ENCODE results near the gene CD109.

Gene CD109

GRCh38 chr6:73811706-73812105 lies 115.7 kb downstream of the CD109 start:
- no peak for DNase-seq (ENCODE audit: low read depth, low spot score)
- CTCF ChIA-PET, result no interaction called here
- POLR2A ChIA-PET, result no interaction called here
- TF ChIP-seq, protein P1, sequence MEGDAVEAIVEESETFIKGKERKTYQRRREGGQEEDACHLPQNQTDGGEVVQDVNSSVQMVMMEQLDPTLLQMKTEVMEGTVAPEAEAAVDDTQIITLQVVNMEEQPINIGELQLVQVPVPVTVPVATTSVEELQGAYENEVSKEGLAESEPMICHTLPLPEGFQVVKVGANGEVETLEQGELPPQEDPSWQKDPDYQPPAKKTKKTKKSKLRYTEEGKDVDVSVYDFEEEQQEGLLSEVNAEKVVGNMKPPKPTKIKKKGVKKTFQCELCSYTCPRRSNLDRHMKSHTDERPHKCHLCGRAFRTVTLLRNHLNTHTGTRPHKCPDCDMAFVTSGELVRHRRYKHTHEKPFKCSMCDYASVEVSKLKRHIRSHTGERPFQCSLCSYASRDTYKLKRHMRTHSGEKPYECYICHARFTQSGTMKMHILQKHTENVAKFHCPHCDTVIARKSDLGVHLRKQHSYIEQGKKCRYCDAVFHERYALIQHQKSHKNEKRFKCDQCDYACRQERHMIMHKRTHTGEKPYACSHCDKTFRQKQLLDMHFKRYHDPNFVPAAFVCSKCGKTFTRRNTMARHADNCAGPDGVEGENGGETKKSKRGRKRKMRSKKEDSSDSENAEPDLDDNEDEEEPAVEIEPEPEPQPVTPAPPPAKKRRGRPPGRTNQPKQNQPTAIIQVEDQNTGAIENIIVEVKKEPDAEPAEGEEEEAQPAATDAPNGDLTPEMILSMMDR (IDR thresholded peaks at IDR 0.05; ENCODE audit: insufficient read depth, low read length, missing control alignments), result no peak
- no peak overlapping the region for H3K4me3 ChIP-seq (ENCODE audit: low read depth, low read length)

- POLR2A ChIA-PET, result no interaction called here
- CTCF ChIA-PET, result interaction anchor here (1.3 kb wide), 1 partner anchor 11 kb away, joined by 3 read pairs; no protein-coding TSS in a partner anchor
- no peak overlapping the region for H3K4me3 ChIP-seq (ENCODE audit: low read depth, low read length)
- no peak for DNase-seq (ENCODE audit: low read depth, low spot score)
- TF ChIP-seq, protein P1 (IDR thresholded peaks at IDR 0.05; ENCODE audit: insufficient read depth, low read length, missing control alignments), result no peak
These were observed 121.2 kb downstream of the CD109 start for GRCh38 chr6:73817253-73817652.

- DNase-seq (ENCODE audit: low read depth, low spot score), result no peak
- CTCF ChIA-PET, result interaction anchor here (1.9 to 2.2 kb wide), 2 partner anchors 9 to 32 kb away, joined by 8 to 11 read pairs; no protein-coding TSS in a partner anchor
- TF ChIP-seq, protein P1 (IDR thresholded peaks at IDR 0.05; ENCODE audit: insufficient read depth, low read length, missing control alignments), result no peak
These were observed 127.2 kb downstream of the CD109 start for GRCh38 chr6:73823046-73823735.

GRCh38 chr6:73823832-73824231 lies 127.8 kb downstream of the CD109 start:
- DNase-seq (ENCODE audit: low read depth, low spot score), result no peak
- ChIA-PET CTCF (interaction anchor here (1.2 to 2.2 kb wide), 3 partner anchors 10 to 1386 kb away, joined by 4 to 11 read pairs (median 8); no protein-coding TSS in a partner anchor), POLR2A (no interaction called here)
- no peak overlapping the region for H3K4me3 ChIP-seq (ENCODE audit: low read depth, low read length)
- TF ChIP-seq, protein P1 (IDR thresholded peaks at IDR 0.05; ENCODE audit: insufficient read depth, low read length, missing control alignments), result no peak

More at GRCh38 chr6:73823046-73823735, 127.2 kb downstream of the CD109 start:
- no peak overlapping the region for H3K4me3 ChIP-seq (ENCODE audit: low read depth, low read length)
- POLR2A ChIA-PET, result no interaction called here

GRCh38 chr6:73826571-73826970 lies 130.6 kb downstream of the CD109 start:
- DNase-seq (ENCODE audit: low read depth, low spot score), result no peak
- ChIA-PET POLR2A (interaction anchor here (0.6 kb wide), 1 partner anchor 1379 kb away, joined by 3 read pairs; no protein-coding TSS in a partner anchor), CTCF (interaction anchor here (1.2 kb wide), 1 partner anchor 94 kb away, joined by 3 read pairs; no protein-coding TSS in a partner anchor)
- no peak overlapping the region for H3K4me3 ChIP-seq (ENCODE audit: low read depth, low read length)
- TF ChIP-seq, protein P1 (IDR thresholded peaks at IDR 0.05; ENCODE audit: insufficient read depth, low read length, missing control alignments), result no peak

DNA sequence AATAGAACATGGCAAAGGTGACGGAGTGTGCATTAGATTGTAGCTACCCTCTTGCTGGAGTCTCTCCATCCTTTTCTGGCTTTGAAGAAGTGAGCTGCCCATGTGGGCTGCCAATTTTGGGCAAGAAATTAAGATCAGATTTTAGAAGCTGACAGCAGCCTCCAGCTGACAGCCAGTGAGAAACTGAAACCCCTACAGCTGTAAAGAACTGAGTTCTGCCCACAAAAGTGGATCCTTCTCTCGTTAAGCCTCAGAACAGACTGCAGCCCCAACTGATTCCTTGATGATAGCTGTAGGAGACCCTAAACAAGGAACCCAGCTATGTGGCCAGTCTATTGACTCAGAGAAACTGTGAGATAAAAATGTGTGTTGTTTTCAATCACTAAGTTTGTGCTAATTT lies 134.1 kb downstream of the CD109 start:
- no peak overlapping the region for H3K4me3 ChIP-seq (ENCODE audit: low read depth, low read length)
- TF ChIP-seq, protein P1 (IDR thresholded peaks at IDR 0.05; ENCODE audit: insufficient read depth, low read length, missing control alignments), result no peak
- CTCF ChIA-PET, result interaction anchor here (0.9 to 1.0 kb wide), 2 partner anchors 26 to 32 kb away, joined by 3 to 4 read pairs; no protein-coding TSS in a partner anchor
- DNase-seq (ENCODE audit: low read depth, low spot score), result no peak
- POLR2A ChIA-PET, result no interaction called here

Measured in AG04449 (cell line).